ENCODE measurements around the gene CTDSPL2.

Gene CTDSPL2

GRCh38 chr15:44485880-44486279 lies 58.5 kb downstream of the CTDSPL2 start:
- H3K36me3 ChIP-seq (ENCODE audit: control insufficient read depth, insufficient read depth, low read length): peaks cover 6% of the 10 kb centered on the region
- 100% methylated on average over 1 of the region's 3 CpGs for WGBS (ENCODE audit: insufficient coverage, insufficient read length)
- no peaks in the 10 kb centered on the region for H3K4me1 ChIP-seq (ENCODE audit: control insufficient read depth, insufficient read depth, low read length)
- no peaks in the 10 kb centered on the region; the same call in 1 of the 2 replicates for H3K9me3 ChIP-seq (ENCODE audit: control insufficient read depth, insufficient read depth, low read length)
- H3K27me3 ChIP-seq (ENCODE audit: control insufficient read depth, insufficient read depth, low read length): no peaks in the 10 kb centered on the region
- no peak overlapping the region for H3K4me3 ChIP-seq (ENCODE audit: low read length)
- no peak overlapping the region for H3K27ac ChIP-seq (ENCODE audit: low read length)
- DNase-seq (ENCODE audit: low read depth, low spot score): no peak

GRCh38 chr15:44489464-44489863 lies 62.0 kb downstream of the CTDSPL2 start:
- Histone ChIP-seq H3K4me3 (ENCODE audit: low read length) (no peak overlapping the region), H3K36me3 (ENCODE audit: control insufficient read depth, insufficient read depth, low read length) (peaks cover 6% of the 10 kb centered on the region), H3K9me3 (ENCODE audit: control insufficient read depth, insufficient read depth, low read length) (no peaks in the 10 kb centered on the region; the same call in 1 of the 2 replicates), H3K27ac (ENCODE audit: low read length) (no peak overlapping the region), H3K4me1 (ENCODE audit: control insufficient read depth, insufficient read depth, low read length) (no peaks in the 10 kb centered on the region), H3K27me3 (ENCODE audit: control insufficient read depth, insufficient read depth, low read length) (no peaks in the 10 kb centered on the region)
- no CpG with 5 or more reads among the region's 1 CpG for WGBS (ENCODE audit: insufficient coverage, insufficient read length)
- DNase-seq (ENCODE audit: low read depth, low spot score): no peak

GRCh38 chr15:44490622-44491021 lies 63.2 kb downstream of the CTDSPL2 start:
- H3K9me3 ChIP-seq (ENCODE audit: control insufficient read depth, insufficient read depth, low read length): no peaks in the 10 kb centered on the region
- H3K27me3 ChIP-seq (ENCODE audit: control insufficient read depth, insufficient read depth, low read length): no peaks in the 10 kb centered on the region
- no peaks in the 10 kb centered on the region for H3K4me1 ChIP-seq (ENCODE audit: control insufficient read depth, insufficient read depth, low read length)
- no peak for DNase-seq (ENCODE audit: low read depth, low spot score)
- H3K4me3 ChIP-seq (ENCODE audit: low read length): no peak overlapping the region
- WGBS (ENCODE audit: insufficient coverage, insufficient read length): no CpG with 5 or more reads among the region's 3 CpGs
- H3K36me3 ChIP-seq (ENCODE audit: control insufficient read depth, insufficient read depth, low read length): peaks cover 7% of the 10 kb centered on the region
- H3K27ac ChIP-seq (ENCODE audit: low read length): no peak overlapping the region

GRCh38 chr15:44492040-44492439 lies 64.6 kb downstream of the CTDSPL2 start:
- Histone ChIP-seq H3K27me3 (ENCODE audit: control insufficient read depth, insufficient read depth, low read length) (no peaks in the 10 kb centered on the region), H3K4me1 (ENCODE audit: control insufficient read depth, insufficient read depth, low read length) (no peaks in the 10 kb centered on the region), H3K36me3 (ENCODE audit: control insufficient read depth, insufficient read depth, low read length) (peaks cover 6% of the 10 kb centered on the region; the same call in 1 of the 2 replicates), H3K27ac (ENCODE audit: low read length) (no peak overlapping the region), H3K9me3 (ENCODE audit: control insufficient read depth, insufficient read depth, low read length) (no peaks in the 10 kb centered on the region), H3K4me3 (ENCODE audit: low read length) (no peak overlapping the region)
- no peak for DNase-seq (ENCODE audit: low read depth, low spot score)
- WGBS (ENCODE audit: insufficient coverage, insufficient read length): no CpG with 5 or more reads among the region's 7 CpGs

- Histone ChIP-seq H3K4me3 (ENCODE audit: low read length) (no peak overlapping the region), H3K27me3 (ENCODE audit: control insufficient read depth, insufficient read depth, low read length) (no peaks in the 10 kb centered on the region), H3K9me3 (ENCODE audit: control insufficient read depth, insufficient read depth, low read length) (no peaks in the 10 kb centered on the region), H3K27ac (ENCODE audit: low read length) (no peak overlapping the region), H3K36me3 (ENCODE audit: control insufficient read depth, insufficient read depth, low read length) (peaks cover 3% of the 10 kb centered on the region; the same call in 1 of the 2 replicates), H3K4me1 (ENCODE audit: control insufficient read depth, insufficient read depth, low read length) (no peaks in the 10 kb centered on the region)
- WGBS (ENCODE audit: insufficient coverage, insufficient read length): no CpG with 5 or more reads among the region's 3 CpGs
- DNase-seq (ENCODE audit: low read depth, low spot score): no peak
Measured at GRCh38 chr15:44492672-44493071, 65.2 kb downstream of the CTDSPL2 start.

GRCh38 chr15:44495562-44495961 lies 68.1 kb downstream of the CTDSPL2 start:
- no CpG with 5 or more reads among the region's 8 CpGs for WGBS (ENCODE audit: insufficient coverage, insufficient read length)
- Histone ChIP-seq H3K4me3 (ENCODE audit: low read length) (no peak overlapping the region), H3K27ac (ENCODE audit: low read length) (no peak overlapping the region), H3K36me3 (ENCODE audit: control insufficient read depth, insufficient read depth, low read length) (peaks cover 7% of the 10 kb centered on the region), H3K4me1 (ENCODE audit: control insufficient read depth, insufficient read depth, low read length) (no peaks in the 10 kb centered on the region), H3K9me3 (ENCODE audit: control insufficient read depth, insufficient read depth, low read length) (no peaks in the 10 kb centered on the region), H3K27me3 (ENCODE audit: control insufficient read depth, insufficient read depth, low read length) (no peaks in the 10 kb centered on the region)
- DNase-seq (ENCODE audit: low read depth, low spot score): no peak

- WGBS (ENCODE audit: insufficient coverage, insufficient read length): 100% methylated on average over 2 of the region's 3 CpGs
- Histone ChIP-seq H3K4me3 (ENCODE audit: low read length) (no peak overlapping the region), H3K9me3 (ENCODE audit: control insufficient read depth, insufficient read depth, low read length) (no peaks in the 10 kb centered on the region), H3K27ac (ENCODE audit: low read length) (no peak overlapping the region), H3K4me1 (ENCODE audit: control insufficient read depth, insufficient read depth, low read length) (no peaks in the 10 kb centered on the region), H3K27me3 (ENCODE audit: control insufficient read depth, insufficient read depth, low read length) (no peaks in the 10 kb centered on the region), H3K36me3 (ENCODE audit: control insufficient read depth, insufficient read depth, low read length) (peaks cover 10% of the 10 kb centered on the region)
- no peak for DNase-seq (ENCODE audit: low read depth, low spot score)
Measured at GRCh38 chr15:44500555-44500954, 73.1 kb downstream of the CTDSPL2 start.

GRCh38 chr15:44501768-44502366 lies 74.4 kb downstream of the CTDSPL2 start:
- Histone ChIP-seq H3K27ac (ENCODE audit: low read length) (no peak overlapping the region), H3K4me3 (ENCODE audit: low read length) (no peak overlapping the region), H3K36me3 (ENCODE audit: control insufficient read depth, insufficient read depth, low read length) (peaks cover 9% of the 10 kb centered on the region), H3K4me1 (ENCODE audit: control insufficient read depth, insufficient read depth, low read length) (no peaks in the 10 kb centered on the region), H3K9me3 (ENCODE audit: control insufficient read depth, insufficient read depth, low read length) (no peaks in the 10 kb centered on the region), H3K27me3 (ENCODE audit: control insufficient read depth, insufficient read depth, low read length) (no peaks in the 10 kb centered on the region)
- WGBS (ENCODE audit: insufficient coverage, insufficient read length): no CpG with 5 or more reads among the region's 3 CpGs
- DNase-seq (ENCODE audit: low read depth, low spot score): peak; percentile 5

GRCh38 chr15:44516436-44516835 lies 89.0 kb downstream of the CTDSPL2 start:
- H3K27ac ChIP-seq (ENCODE audit: low read length): no peak overlapping the region
- no peaks in the 10 kb centered on the region for H3K36me3 ChIP-seq (ENCODE audit: control insufficient read depth, insufficient read depth, low read length)
- DNase-seq (ENCODE audit: low read depth, low spot score): no peak
- no peaks in the 10 kb centered on the region for H3K9me3 ChIP-seq (ENCODE audit: control insufficient read depth, insufficient read depth, low read length)
- H3K27me3 ChIP-seq (ENCODE audit: control insufficient read depth, insufficient read depth, low read length): no peaks in the 10 kb centered on the region
- H3K4me1 ChIP-seq (ENCODE audit: control insufficient read depth, insufficient read depth, low read length): no peaks in the 10 kb centered on the region
- no peak overlapping the region for H3K4me3 ChIP-seq (ENCODE audit: low read length)

- Histone ChIP-seq H3K36me3 (ENCODE audit: control insufficient read depth, insufficient read depth, low read length) (peaks cover 4% of the 10 kb centered on the region; the same call in 1 of the 2 replicates), H3K27ac (ENCODE audit: low read length) (no peak overlapping the region), H3K4me1 (ENCODE audit: control insufficient read depth, insufficient read depth, low read length) (no peaks in the 10 kb centered on the region), H3K4me3 (ENCODE audit: low read length) (no peak overlapping the region), H3K27me3 (ENCODE audit: control insufficient read depth, insufficient read depth, low read length) (no peaks in the 10 kb centered on the region), H3K9me3 (ENCODE audit: control insufficient read depth, insufficient read depth, low read length) (no peaks in the 10 kb centered on the region)
- DNase-seq (ENCODE audit: low read depth, low spot score): no peak
- WGBS (ENCODE audit: insufficient coverage, insufficient read length): no CpG with 5 or more reads among the region's 6 CpGs
Measured at GRCh38 chr15:44519537-44519936, 92.1 kb downstream of the CTDSPL2 start.

GRCh38 chr15:44525018-44525417 lies 97.6 kb downstream of the CTDSPL2 start:
- WGBS (ENCODE audit: insufficient coverage, insufficient read length): no CpG with 5 or more reads among the region's 1 CpG
- no peak for DNase-seq (ENCODE audit: low read depth, low spot score)
- H3K4me1 ChIP-seq (ENCODE audit: control insufficient read depth, insufficient read depth, low read length): no peaks in the 10 kb centered on the region
- peaks cover 4% of the 10 kb centered on the region; the same call in 1 of the 2 replicates for H3K36me3 ChIP-seq (ENCODE audit: control insufficient read depth, insufficient read depth, low read length)
- H3K27ac ChIP-seq (ENCODE audit: low read length): no peak overlapping the region
- H3K4me3 ChIP-seq (ENCODE audit: low read length): no peak overlapping the region
- H3K27me3 ChIP-seq (ENCODE audit: control insufficient read depth, insufficient read depth, low read length): no peaks in the 10 kb centered on the region
- no peaks in the 10 kb centered on the region for H3K9me3 ChIP-seq (ENCODE audit: control insufficient read depth, insufficient read depth, low read length)
